ENCODE results near the gene LTC4S. TPM values are rescaled to one million over a fixed set of nuclear protein-coding genes. Genes with fewer than 3 reads are reported as not detected.
A peak's percentile ranks its signal among the peaks of the same experiment; 100 is the strongest.

LTC4S gene
- total RNA-seq, 1 experiment from 2014 or later: 3.7 TPM

GRCh38 chr5:179820127-179820482 is 26.3 kb downstream of the LTC4S start:
- H2BK12ac ChIP-seq (ENCODE audit: insufficient read length, low read depth, low read length): no peak overlapping the region
- H4K91ac ChIP-seq (ENCODE audit: insufficient read length, low read depth, low read length): no peak overlapping the region
- peak overlapping the region; percentile 36 for H3K18ac ChIP-seq (ENCODE audit: insufficient read length, low read depth, low read length)
- H2BK20ac ChIP-seq (ENCODE audit: low read depth, low read length, poor library complexity, severe bottlenecking): no peak overlapping the region
- Mint-ChIP-seq H3K27me3 (ENCODE audit: low read depth) (peaks cover 13% of the 10 kb centered on the region), H3K9me3 (no peaks in the 10 kb centered on the region; a peak in 2 of 5 replicates), H3K27ac (peak overlapping the region in 2 of 3 experiments; percentile 18 to 89; a peak in 3 of 7 replicates), H3K4me1 (peaks cover 30 to 35% of the 10 kb centered on the region in 2 experiments), H3K36me3 (ENCODE audit: insufficient read depth in 1 of 3, low read depth in 3 of 3) (peaks cover 16 to 28% (median 27%) of the 10 kb centered on the region in 3 experiments), H3K4me3 (peak overlapping the region; percentile 80 to 88; a peak in 4 of 5 replicates)
- no peak overlapping the region for H3K4ac ChIP-seq (ENCODE audit: low read depth, low read length)
- H3K9me3 ChIP-seq (ENCODE audit: control insufficient read depth, low read depth, low read length): no peaks in the 10 kb centered on the region
- H2AFZ ChIP-seq (ENCODE audit: low read length): no peak overlapping the region
- H3K23me2 ChIP-seq (ENCODE audit: insufficient read length, low read depth, low read length, poor library complexity, severe bottlenecking): peaks cover 16% of the 10 kb centered on the region
- H3K4me2 ChIP-seq (ENCODE audit: insufficient read depth, insufficient read length, low read length): no peak overlapping the region
- H3K27me3 ChIP-seq (ENCODE audit: insufficient read depth, low read length): no peaks in the 10 kb centered on the region
- H3K27ac ChIP-seq (ENCODE audit: insufficient read length, low read depth, low read length): no peak overlapping the region
- H3K56ac ChIP-seq (ENCODE audit: insufficient read length, low read depth, low read length): no peak overlapping the region
- no peak for DNase-seq
- WGBS (ENCODE audit: extremely low coverage, insufficient read length, low lambda C conversion rate): no CpG with 5 or more reads among the region's 12 CpGs
- H3K14ac ChIP-seq (ENCODE audit: insufficient read depth, low read length): 0 out of 2 replicates have a peak overlapping the region, but pooled peaks have one; percentile 44
- H2AK5ac ChIP-seq (ENCODE audit: insufficient read length, low read length): peak overlapping the region; percentile 1
- peaks cover 3% of the 10 kb centered on the region; the same call in 1 of the 2 replicates for H3K4me1 ChIP-seq (ENCODE audit: insufficient read depth, low read length)
- no peak overlapping the region for H2BK15ac ChIP-seq (ENCODE audit: low read depth, low read length)
- no peak overlapping the region for H2BK5ac ChIP-seq (ENCODE audit: insufficient read length, low read length)
- H4K8ac ChIP-seq (replicated peaks; ENCODE audit: insufficient read length, low read depth, low read length): no peak overlapping the region
- no peak overlapping the region for H3T11ph ChIP-seq (ENCODE audit: low read length)
- no peak overlapping the region for H4K5ac ChIP-seq (ENCODE audit: insufficient read length, low read depth, low read length)
- H3K79me2 ChIP-seq (ENCODE audit: insufficient read depth, low read length): peaks cover 9% of the 10 kb centered on the region; the same call in 1 of the 2 replicates
- H3K23ac ChIP-seq (ENCODE audit: insufficient read length, low read depth, low read length): no peak overlapping the region
- no peak overlapping the region for H3K9ac ChIP-seq (ENCODE audit: extremely low read depth, insufficient read length, low read length)
- no peaks in the 10 kb centered on the region for H4K20me1 ChIP-seq (ENCODE audit: control insufficient read depth, insufficient read depth, insufficient read length)
- H2BK120ac ChIP-seq (ENCODE audit: low read depth, low read length, poor library complexity, severe bottlenecking): no peak overlapping the region
- no peak for TF ChIP-seq CTCF (conservative IDR thresholded peaks at IDR 0.05)
- H3K79me1 ChIP-seq (ENCODE audit: insufficient read depth, low read depth, low read length, poor library complexity, severe bottlenecking): peaks cover 10% of the 10 kb centered on the region

Data from H9 (cell line).